SIG-M5 treated with dmso at 0.1 percent for 504 hours (cell line): ENCODE data around the gene NLRP7.
"Not testable (repeated sequence)": the region's sequence is repeated elsewhere in the genome, so short reads cannot be mapped to it uniquely, and the experiment has no call there.

Experiments used
- DNase-seq: peaks from one replicate; lab custom pipeline; 2025; ENCODE audit not compliant: unreplicated experiment; lab: John Stamatoyannopoulos, UW

The NLRP7 gene

GRCh38 chr19:54947381-54947780, at the start of gene NLRP7:
Gene NLRP7, minus strand, starts transcription at chr19:54947530.
- no peak for DNase-seq

- DNase-seq = no peak
Measured at GRCh38 chr19:54995561-54995960, 48.2 kb upstream of the NLRP7 start.

GRCh38 chr19:54989531-54989930, 42.2 kb upstream of the NLRP7 start:
- not testable (repeated sequence) for DNase-seq

DNA sequence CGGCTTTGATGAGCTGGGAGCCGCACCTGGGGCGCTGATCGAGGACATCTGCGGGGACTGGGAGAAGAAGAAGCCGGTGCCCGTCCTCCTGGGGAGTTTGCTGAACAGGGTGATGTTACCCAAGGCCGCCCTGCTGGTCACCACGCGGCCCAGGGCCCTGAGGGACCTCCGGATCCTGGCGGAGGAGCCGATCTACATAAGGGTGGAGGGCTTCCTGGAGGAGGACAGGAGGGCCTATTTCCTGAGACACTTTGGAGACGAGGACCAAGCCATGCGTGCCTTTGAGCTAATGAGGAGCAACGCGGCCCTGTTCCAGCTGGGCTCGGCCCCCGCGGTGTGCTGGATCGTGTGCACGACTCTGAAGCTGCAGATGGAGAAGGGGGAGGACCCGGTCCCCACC, 35.2 kb upstream of the NLRP7 start:
- not testable (repeated sequence) for DNase-seq

DNA sequence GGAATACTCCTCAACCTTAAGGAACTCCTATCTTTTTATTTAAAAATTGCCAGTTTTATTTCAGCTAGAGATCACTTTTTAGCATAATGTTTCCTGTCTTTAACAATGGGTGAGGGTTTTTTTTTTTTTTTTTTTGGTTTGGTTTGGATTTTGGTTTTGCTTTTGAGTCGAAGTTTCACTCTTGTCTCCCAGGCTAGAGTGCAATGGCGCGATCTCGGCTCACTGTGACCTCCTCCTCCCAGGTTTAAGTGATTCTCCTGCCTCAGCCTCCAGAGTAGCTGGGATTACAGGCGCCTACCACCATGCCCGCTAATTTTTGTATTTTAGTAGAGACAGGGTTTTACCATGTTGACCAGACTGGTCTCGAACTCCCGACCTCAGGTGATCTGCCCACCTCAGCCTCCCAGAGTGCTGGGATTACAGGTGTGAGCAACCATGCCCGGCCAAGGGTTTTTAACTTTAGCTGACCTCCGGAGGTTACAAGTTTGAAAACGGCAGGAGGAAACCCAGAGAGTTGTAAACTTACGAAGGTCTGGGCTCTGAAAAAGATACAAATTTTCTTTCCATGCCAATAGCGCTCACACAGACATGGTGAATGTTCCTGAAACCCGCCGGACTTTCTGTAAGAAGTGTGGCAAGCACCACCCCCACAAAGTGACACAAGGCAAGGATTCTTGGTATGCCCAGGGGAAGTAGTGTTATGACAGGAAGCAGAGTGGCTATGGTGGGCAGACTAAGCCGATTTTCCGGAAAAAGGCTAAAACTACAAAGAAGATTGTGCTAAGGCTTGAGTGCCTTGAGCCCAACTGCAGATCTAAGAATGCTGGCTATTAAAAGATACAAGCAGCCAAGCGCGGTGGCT, 26.1 kb upstream of the NLRP7 start:
- DNase-seq = not testable (repeated sequence)

- not testable (repeated sequence) for DNase-seq
Measured at GRCh38 chr19:54971446-54971845, 24.1 kb upstream of the NLRP7 start.

GRCh38 chr19:54969647-54970046, 22.3 kb upstream of the NLRP7 start:
- DNase-seq = no peak

GRCh38 chr19:54967611-54968010, 20.3 kb upstream of the NLRP7 start:
- DNase-seq = no peak

GRCh38 chr19:54965055-54965454, 17.7 kb upstream of the NLRP7 start:
- DNase-seq = not testable (repeated sequence)

- DNase-seq = peak; percentile 81
Measured at GRCh38 chr19:54959840-54960239, 12.5 kb upstream of the NLRP7 start.

DNA sequence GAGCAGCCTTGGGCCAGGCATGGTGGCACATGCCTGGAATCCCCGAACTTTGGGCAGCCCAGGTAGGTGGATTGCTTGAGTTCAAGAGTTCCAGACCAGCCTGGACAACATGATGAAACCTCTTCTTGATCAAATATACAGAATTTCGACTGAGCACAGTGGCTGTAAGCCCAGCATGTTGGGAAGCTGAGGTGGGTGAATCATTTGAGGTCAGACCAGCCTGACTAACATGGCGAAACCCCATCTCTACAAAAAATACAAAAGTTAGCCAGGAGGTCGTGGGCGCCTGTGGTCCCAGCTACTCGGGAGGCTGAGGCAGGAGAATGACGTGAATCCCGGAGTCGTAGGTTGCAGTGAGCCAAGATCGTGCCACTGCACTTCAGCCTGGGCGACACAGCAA, 8.0 kb upstream of the NLRP7 start:
- no peak for DNase-seq

GRCh38 chr19:54953345-54953713, 6.0 kb upstream of the NLRP7 start:
- not testable (repeated sequence) for DNase-seq

DNA sequence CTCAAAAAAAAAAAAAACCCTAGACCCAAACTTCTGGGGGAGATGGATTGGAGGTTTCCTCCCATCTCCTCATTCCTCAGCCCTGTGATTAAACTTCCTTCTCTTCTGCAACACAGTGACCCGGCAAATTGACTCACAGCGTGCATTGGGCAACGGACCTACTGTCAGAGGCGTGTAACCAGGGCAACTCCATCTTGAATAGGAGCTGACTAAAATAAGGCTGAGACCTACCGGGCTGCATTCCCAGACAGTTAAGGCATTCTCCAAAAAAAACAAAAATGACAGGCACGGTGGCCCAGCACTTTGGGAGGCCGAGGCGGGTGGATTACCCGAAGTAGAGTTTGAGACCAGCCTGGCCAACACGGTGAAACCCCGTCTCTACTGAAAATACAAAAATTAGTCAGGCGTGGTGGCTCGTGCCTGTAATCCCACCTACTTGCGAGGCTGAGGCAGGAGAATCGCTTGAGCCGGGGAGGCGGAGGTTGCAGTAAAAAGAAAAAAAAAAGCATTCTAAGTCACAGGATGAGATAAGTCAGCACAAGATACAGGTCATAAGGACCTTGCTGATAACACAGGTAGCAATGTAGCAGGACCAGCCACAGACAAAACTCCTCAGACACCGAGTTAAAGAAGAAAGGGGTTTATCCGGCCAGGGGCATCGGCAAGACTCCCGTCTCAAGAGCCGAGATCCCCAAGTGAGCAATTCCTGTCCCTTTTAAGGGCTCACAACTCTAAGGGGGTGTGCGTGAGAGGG, 5.4 kb upstream of the NLRP7 start:
- DNase-seq = peak; percentile 88

- not testable (repeated sequence) for DNase-seq
Measured at GRCh38 chr19:54950580-54950979, 3.2 kb upstream of the NLRP7 start.

DNA sequence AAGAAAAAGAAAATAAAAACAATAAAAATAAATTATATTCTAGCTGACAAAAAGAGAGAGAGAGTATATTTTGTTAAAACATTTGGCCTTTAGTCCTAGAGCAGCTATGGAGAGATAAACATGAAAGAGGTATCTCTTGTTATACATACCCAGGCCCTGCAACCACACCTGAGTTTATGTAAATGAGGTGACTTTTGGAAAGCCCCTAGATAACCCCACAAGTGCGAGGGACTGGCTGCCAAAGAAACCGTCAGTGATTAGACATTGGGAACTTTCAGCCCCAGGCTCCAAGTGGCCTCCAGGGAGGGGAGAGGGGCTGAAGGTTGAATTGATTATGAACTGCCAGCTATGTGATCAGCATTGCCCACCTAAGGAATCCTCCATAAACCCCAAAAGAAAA, 2.1 kb upstream of the NLRP7 start:
- DNase-seq = no peak

DNA sequence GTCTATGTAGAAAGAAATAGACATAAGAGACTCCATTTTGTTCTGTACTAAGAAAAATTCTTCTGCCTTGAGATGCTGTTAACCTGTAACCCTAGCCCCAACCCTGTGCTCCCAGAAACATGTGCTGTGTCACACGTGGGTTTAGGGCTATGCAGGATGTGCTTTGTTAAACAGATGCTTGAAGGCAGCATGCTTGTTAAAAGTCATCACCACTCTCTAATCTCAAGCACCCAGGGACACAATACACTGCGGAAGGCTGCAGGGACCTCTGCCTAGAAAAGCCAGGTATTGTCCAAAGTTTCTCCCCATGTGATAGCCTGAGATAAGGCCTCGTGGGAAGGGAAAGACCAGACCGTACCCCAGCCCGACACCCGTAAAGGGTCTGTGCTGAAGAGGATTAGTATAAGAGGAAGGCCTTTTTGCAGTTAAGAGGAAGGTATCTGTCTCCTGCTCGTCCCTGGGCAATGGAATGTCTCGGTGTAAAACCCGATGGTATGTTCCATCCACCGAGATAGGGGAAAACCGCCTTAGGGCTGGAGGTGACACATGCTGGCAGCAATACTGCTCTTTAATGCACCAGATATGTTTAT, 3.5 kb downstream of the NLRP7 start:
- DNase-seq = not testable (repeated sequence)

GRCh38 chr19:54939538-54939937, 7.8 kb downstream of the NLRP7 start:
- DNase-seq = not testable (repeated sequence)

- DNase-seq = no peak
Measured at GRCh38 chr19:54938906-54939305, 8.4 kb downstream of the NLRP7 start.

- peak; percentile 31 for DNase-seq
Measured at GRCh38 chr19:54937926-54938325, 9.4 kb downstream of the NLRP7 start.

DNA sequence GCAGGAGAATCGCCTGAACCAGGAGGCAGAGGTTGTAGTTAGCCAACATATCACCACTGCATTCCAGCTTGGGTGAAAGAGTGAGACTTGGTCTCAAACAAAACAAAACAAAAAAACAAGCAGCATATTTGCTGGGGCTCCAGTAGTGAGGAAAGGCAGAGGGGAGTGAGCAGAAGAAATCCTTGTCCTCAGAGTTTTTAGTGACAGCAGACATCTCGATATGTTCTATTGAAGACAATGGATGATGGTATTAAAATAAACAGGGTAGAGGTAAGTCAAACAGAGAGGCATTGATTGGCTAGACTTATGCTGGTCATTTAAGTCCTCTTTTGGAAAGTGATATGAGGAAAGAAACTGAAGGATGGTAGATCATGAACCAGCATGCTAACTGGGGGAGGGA, 19.0 kb downstream of the NLRP7 start:
- no peak for DNase-seq

DNA sequence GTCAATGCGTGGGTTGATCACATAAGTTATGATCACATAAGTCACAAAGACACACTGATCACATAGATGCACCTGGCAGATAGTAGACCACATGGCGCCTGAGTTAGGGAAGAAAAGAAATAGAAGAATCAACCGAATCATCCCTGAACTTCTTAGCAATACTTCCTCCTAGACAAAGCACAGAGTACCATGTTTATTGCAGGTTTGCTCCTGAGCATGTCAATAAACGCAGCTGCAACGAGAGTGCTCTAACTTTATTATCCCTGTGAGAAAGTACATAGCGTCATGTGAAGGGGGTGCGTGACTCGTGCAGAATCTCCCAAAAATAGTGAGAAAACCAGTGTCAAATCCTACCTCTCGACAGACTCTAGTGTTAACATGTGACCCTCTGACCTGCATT, 24.1 kb downstream of the NLRP7 start:
- DNase-seq = no peak

DNA sequence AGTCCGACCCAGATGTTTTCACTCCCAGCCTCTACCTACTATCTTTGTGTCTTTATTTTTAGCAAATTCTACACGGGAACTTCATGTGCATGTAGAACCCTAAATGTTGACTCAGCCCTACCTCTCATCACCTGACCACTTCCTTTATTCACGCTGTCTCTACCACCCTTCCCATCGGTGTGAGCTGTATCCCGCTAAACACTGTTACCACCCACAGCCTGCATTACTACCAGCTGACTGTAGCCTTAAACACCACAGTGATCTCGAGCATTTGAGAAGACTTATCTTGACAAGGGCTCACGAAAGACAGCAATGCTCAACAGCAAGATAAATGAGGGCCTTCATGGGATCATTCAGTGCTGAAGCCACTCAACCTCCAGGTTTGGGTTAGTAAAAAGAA, 26.2 kb downstream of the NLRP7 start:
- DNase-seq = no peak
